ENCODE measurements around the gene NMNAT3.

GRCh38 chr3:139657936-139658335 is 19.8 kb downstream of the NMNAT3 start:
- TF ChIP-seq POLR2A (IDR thresholded peaks at IDR 0.05) (no peak), CTCF (IDR thresholded peaks at IDR 0.05) (no peak)

Measured in breast epithelium (tissue), 3 donors.